A673 (cell line): ENCODE results near the gene FBXO31. TPM values are rescaled to one million over a fixed set of nuclear protein-coding genes. Genes with fewer than 3 reads are reported as not detected.

Experiments used
- BruUV-seq: library from RNA; stranded (reverse); fragments of 400-500 nt; replicated peaks from 2 replicates; lab custom pipeline; 2021; lab: Mats Ljungman, UMichigan
- CTCF ChIA-PET: fragments of 300-600 bp; sonication (Branson Sonifier 250); formaldehyde crosslinking; loops from one replicate; lab custom pipeline; 2022; ENCODE audit warnings: antibody characterized with exemption; lab: Charles Lee
- POLR2A ChIA-PET: fragments of 300-600 bp; sonication (Branson Sonifier 250); formaldehyde crosslinking; loops from one replicate; lab custom pipeline; 2022; ENCODE audit warnings: antibody characterized with exemption; ENCODE audit not compliant: low non-redundant PET; lab: Charles Lee
- DNase-seq: peaks from one replicate; pipeline ENCODE4 v3.0.0-alpha.2; 2015; ENCODE audit warnings: low spot score
- H3K27ac ChIP-seq: fragments of 200-600 bp; sonication (generic); 2 replicates; pipeline ENCODE4 v1.5.1; 2016; ENCODE audit warnings: mixed run types, low read depth, mild to moderate bottlenecking, mixed read lengths, antibody characterized with exemption, low read length; ENCODE audit not compliant: poor library complexity, severe bottlenecking
- H3K27me3 ChIP-seq: fragments of 200-600 bp; sonication (generic); replicated peaks from 2 replicates; pipeline ENCODE4 v1.6.1; 2017; ENCODE audit warnings: mixed run types, low read depth, mild to moderate bottlenecking, mixed read lengths, antibody characterized with exemption, low read length; ENCODE audit not compliant: insufficient read depth, poor library complexity
- H3K36me3 ChIP-seq: fragments of 200-600 bp; sonication (generic); 2 replicates; pipeline ENCODE4 v1.6.1; 2016; ENCODE audit warnings: mixed run types, mild to moderate bottlenecking, mixed read lengths, antibody characterized with exemption, low read length; ENCODE audit not compliant: insufficient read depth, poor library complexity, severe bottlenecking
- H3K4me1 ChIP-seq: fragments of 200-600 bp; sonication (generic); 2 replicates; pipeline ENCODE4 v1.6.1; 2017; ENCODE audit warnings: mixed run types, mild to moderate bottlenecking, mixed read lengths, antibody characterized with exemption, low read length; ENCODE audit not compliant: insufficient read depth, poor library complexity, severe bottlenecking
- H3K4me3 ChIP-seq: fragments of 200-600 bp; sonication (generic); 2 replicates; pipeline ENCODE4 v1.5.1; 2016; ENCODE audit warnings: low read depth, mixed run types, mild to moderate bottlenecking, mixed read lengths, low read length; ENCODE audit not compliant: poor library complexity, severe bottlenecking
- H3K9me3 ChIP-seq: fragments of 200-600 bp; sonication (generic); 2 replicates; pipeline ENCODE4 v1.6.1; 2016; ENCODE audit warnings: mixed run types, low read depth, mild to moderate bottlenecking, mixed read lengths, antibody characterized with exemption, low read length; ENCODE audit not compliant: poor library complexity, severe bottlenecking
- CTCF ChIP-seq: fragments of 300-800, 200-600 bp; sonication (generic); conservative IDR thresholded peaks from 2 replicates; pipeline ENCODE4 v1.5.1; 2017; ENCODE audit warnings: low read depth, mild to moderate bottlenecking, antibody characterized with exemption, low read length, moderate library complexity, mixed read lengths
- EZH2 ChIP-seq: fragments of 200-600 bp; sonication (generic); IDR thresholded peaks from 2 replicates; pipeline ENCODE4 v1.6.1; 2017; ENCODE audit warnings: borderline replicate concordance, low read depth, mild to moderate bottlenecking, mixed read lengths, antibody characterized with exemption, low read length; ENCODE audit not compliant: poor library complexity, severe bottlenecking
- intact Hi-C: fragments of 100-400 bp; cut with micrococcal nuclease; formaldehyde crosslinking; loops from one replicate; pipeline ENCODE4 v1.10.0; 2022; ENCODE audit not compliant: unreplicated experiment
- total RNA-seq: library from RNA; stranded (reverse); gene quantifications from 2 replicates; pipeline ENCODE4 v1.2.3, GENCODE V29; 2021

Gene FBXO31
- total RNA-seq, 1 experiment from 2014 or later: 32.2 TPM

DNA sequence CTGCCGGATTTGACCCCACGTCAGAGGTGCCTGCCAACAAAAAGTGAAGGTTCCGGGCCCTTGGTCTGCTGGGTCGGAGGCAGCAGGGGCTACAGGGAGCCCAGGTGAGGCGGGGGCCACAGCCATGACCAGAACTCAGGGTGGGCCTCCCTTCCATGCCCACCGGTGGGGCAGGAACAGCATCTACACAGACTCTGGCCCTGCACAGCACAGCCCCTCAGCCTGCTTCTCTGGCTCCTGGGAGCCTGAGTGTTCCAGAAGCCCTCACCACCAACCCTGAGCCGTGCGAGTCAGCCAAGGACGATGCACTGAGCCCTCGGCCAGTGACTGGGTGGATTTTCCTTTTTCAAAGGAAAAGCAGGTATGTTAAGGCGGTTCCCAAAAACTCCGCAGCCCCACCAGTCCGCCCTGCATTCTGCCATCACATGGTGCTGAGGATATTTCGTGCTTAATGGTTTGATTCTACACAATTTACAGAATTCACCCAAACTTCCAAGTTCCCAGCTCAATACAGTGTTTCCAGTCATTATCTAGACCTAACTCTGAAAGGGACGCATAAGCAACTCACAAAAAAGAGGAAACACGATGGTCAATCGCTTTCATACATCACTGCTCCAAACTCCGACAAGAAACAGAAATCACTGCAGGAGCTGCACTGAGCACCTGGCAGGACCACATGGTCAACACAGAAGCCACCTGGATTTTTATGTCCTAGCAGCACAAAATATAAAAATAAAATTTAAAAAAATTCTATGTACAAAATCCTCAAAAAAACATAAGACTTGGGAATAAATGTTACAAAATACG lies 46.9 kb downstream of the FBXO31 start:
- no peak for DNase-seq
- Histone ChIP-seq H3K36me3 (peaks cover 8% of the 10 kb centered on the region), H3K27ac (no peak overlapping the region), H3K27me3 (no peaks in the 10 kb centered on the region), H3K9me3 (no peaks in the 10 kb centered on the region), H3K4me1 (no peaks in the 10 kb centered on the region), H3K4me3 (no peak overlapping the region)
- no TSS peak for BruUV-seq
- TF ChIP-seq CTCF (no peak), EZH2 (no peak)
- intact Hi-C loops: no loop called here
- POLR2A ChIA-PET: no interaction called here
- CTCF ChIA-PET: no interaction called here

DNA sequence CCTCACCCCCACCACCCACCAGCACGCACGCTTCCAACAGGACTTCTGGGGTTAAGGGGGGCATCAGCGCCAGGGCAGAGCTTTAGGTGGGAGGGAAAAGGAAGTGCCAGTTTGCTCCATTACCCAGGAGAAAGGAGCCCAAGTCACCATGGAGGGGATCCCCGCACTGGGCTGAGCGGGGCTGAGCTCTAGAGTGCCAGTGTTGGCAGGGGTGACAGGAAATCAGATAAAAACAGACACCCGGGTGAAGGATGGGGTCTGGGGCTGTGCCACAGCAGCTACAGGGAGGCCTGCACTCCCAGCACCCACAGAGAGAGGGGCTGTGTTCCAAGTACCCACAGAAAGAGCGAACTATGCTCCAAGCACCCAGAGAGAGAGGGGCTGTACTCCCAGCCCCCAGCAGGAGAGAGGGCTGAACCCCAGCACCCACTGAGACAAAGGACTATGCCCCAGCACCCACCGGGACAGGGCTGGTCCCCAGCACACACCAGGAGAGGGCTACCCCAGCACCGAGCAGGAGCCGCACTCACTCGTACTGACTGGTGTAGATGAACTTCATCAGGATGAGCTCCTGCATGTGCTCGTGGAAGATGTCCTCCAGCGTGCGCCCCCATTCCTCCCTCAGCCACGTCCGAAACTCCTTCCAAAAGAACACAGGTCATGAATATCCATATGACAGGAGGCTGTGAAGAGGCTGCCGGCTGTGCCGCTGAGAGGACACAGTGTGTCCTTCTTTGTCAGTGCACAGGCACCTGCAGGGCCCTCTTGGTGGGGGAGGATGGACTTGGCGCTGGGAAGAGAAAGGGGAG lies 47.7 kb downstream of the FBXO31 start:
- intact Hi-C loops: no loop called here
- no peak for DNase-seq
- BruUV-seq: no TSS peak
- CTCF ChIA-PET: no interaction called here
- peaks cover 12% of the 10 kb centered on the region for H3K36me3 ChIP-seq
- POLR2A ChIA-PET: no interaction called here
- TF ChIP-seq CTCF (no peak), EZH2 (no peak)
- H3K27me3 ChIP-seq: no peaks in the 10 kb centered on the region
- no peaks in the 10 kb centered on the region for H3K9me3 ChIP-seq
- no peak overlapping the region for H3K27ac ChIP-seq
- no peaks in the 10 kb centered on the region for H3K4me1 ChIP-seq
- H3K4me3 ChIP-seq: no peak overlapping the region

GRCh38 chr16:87334651-87335624 lies 48.6 kb downstream of the FBXO31 start:
- no peaks in the 10 kb centered on the region for H3K27me3 ChIP-seq
- intact Hi-C loops: no loop called here
- no peak for DNase-seq
- no peak for TF ChIP-seq EZH2
- no peak for TF ChIP-seq CTCF
- H3K27ac ChIP-seq: no peak overlapping the region
- H3K4me3 ChIP-seq: no peak overlapping the region
- CTCF ChIA-PET: no interaction called here
- no peaks in the 10 kb centered on the region for H3K9me3 ChIP-seq
- no TSS peak for BruUV-seq
- POLR2A ChIA-PET: no interaction called here
- H3K36me3 ChIP-seq: peaks cover 19% of the 10 kb centered on the region
- H3K4me1 ChIP-seq: no peaks in the 10 kb centered on the region
